GM10248 (cell line): ENCODE results near the gene ATG5.

ENCODE experiments used
- CTCF ChIA-PET: fragments of 300-600 bp; sonication (Branson Sonifier 250); formaldehyde crosslinking; extraction: SDS; loops from one replicate; lab custom pipeline; 2021; ENCODE audit warnings: antibody characterized with exemption; lab: Yijun Ruan, JAX
- POLR2A ChIA-PET: fragments of 350-650 bp; sonication (Branson Sonifier 250); formaldehyde crosslinking; extraction: SDS; loops from one replicate; lab custom pipeline; 2020; ENCODE audit warnings: antibody characterized with exemption; lab: Yijun Ruan, JAX
- DNase-seq: peaks from one replicate; pipeline ENCODE4 v3.0.0; 2012; ENCODE audit errors: extremely low spot score
- CTCF ChIP-seq: IDR thresholded peaks from 2 replicates; pipeline ENCODE4 v1.5.1; 2012; ENCODE audit warnings: mild to moderate bottlenecking, low read depth; ENCODE audit errors: extremely low read depth, missing control alignments, control extremely low read depth

Gene ATG5

GRCh38 chr6:106185615-106186014 is 139.9 kb downstream of the ATG5 start:
- CTCF ChIA-PET: interaction anchor here (0.9 to 1.7 kb wide), 3 partner anchors 13 to 37 kb away, joined by 3 to 8 read pairs (median 4); no protein-coding TSS in a partner anchor
- no peak for DNase-seq
- POLR2A ChIA-PET: no interaction called here
- TF ChIP-seq CTCF: no peak

GRCh38 chr6:106184629-106185028 is 140.9 kb downstream of the ATG5 start:
- DNase-seq: no peak
- ChIA-PET CTCF (interaction anchor here (0.8 to 1.7 kb wide), 2 partner anchors 13 to 14 kb away, joined by 3 to 8 read pairs; no protein-coding TSS in a partner anchor), POLR2A (no interaction called here)
- TF ChIP-seq CTCF: no peak

GRCh38 chr6:106183430-106183829 is 142.1 kb downstream of the ATG5 start:
- no peak for DNase-seq
- TF ChIP-seq CTCF: no peak
- ChIA-PET POLR2A (no interaction called here), CTCF (interaction anchor here (1.0 to 4.7 kb wide), 10 partner anchors 10 to 751 kb away, joined by 3 to 30 read pairs (median 4); no protein-coding TSS in a partner anchor)

GRCh38 chr6:106182455-106182854 is 143.1 kb downstream of the ATG5 start:
- TF ChIP-seq CTCF: no peak
- ChIA-PET CTCF (interaction anchor here (1.0 to 4.7 kb wide), 14 partner anchors 11 to 750 kb away, joined by 3 to 30 read pairs (median 4); no protein-coding TSS in a partner anchor), POLR2A (interaction anchor here (0.7 to 1.9 kb wide), 5 partner anchors 15 to 84 kb away, joined by 3 to 11 read pairs (median 3); no protein-coding TSS in a partner anchor)
- DNase-seq: peak; percentile 33

GRCh38 chr6:106181664-106182418 is 143.7 kb downstream of the ATG5 start:
- no peak for DNase-seq
- ChIA-PET POLR2A (interaction anchor here (0.6 to 1.9 kb wide), 5 partner anchors 14 to 83 kb away, joined by 3 to 11 read pairs (median 3); no protein-coding TSS in a partner anchor), CTCF (interaction anchor here (1.0 to 4.7 kb wide), 12 partner anchors 11 to 750 kb away, joined by 3 to 30 read pairs (median 4); no protein-coding TSS in a partner anchor)
- TF ChIP-seq CTCF: no peak

GRCh38 chr6:106180208-106180607 is 145.4 kb downstream of the ATG5 start:
- CTCF ChIA-PET: interaction anchor here (2.9 to 4.7 kb wide), 2 partner anchors 11 to 44 kb away, joined by 16 to 30 read pairs; no protein-coding TSS in a partner anchor
- no peak for TF ChIP-seq CTCF
- POLR2A ChIA-PET: no interaction called here
- no peak for DNase-seq
